ENCODE measurements around the gene MROH9. TPM values are rescaled to one million over a fixed set of nuclear protein-coding genes. Genes with fewer than 3 reads are reported as not detected.
"Not testable (repeated sequence)": the region's sequence is repeated elsewhere in the genome, so short reads cannot be mapped to it uniquely, and the experiment has no call there.

Gene MROH9
- total RNA-seq, 4 donors from 2014 or later: not detected

GRCh38 chr1:170929835-170930554 is 5.3 kb upstream of the MROH9 start:
- no peak for TF ChIP-seq EP300 (IDR thresholded peaks at IDR 0.05)
- TF ChIP-seq, protein P1, sequence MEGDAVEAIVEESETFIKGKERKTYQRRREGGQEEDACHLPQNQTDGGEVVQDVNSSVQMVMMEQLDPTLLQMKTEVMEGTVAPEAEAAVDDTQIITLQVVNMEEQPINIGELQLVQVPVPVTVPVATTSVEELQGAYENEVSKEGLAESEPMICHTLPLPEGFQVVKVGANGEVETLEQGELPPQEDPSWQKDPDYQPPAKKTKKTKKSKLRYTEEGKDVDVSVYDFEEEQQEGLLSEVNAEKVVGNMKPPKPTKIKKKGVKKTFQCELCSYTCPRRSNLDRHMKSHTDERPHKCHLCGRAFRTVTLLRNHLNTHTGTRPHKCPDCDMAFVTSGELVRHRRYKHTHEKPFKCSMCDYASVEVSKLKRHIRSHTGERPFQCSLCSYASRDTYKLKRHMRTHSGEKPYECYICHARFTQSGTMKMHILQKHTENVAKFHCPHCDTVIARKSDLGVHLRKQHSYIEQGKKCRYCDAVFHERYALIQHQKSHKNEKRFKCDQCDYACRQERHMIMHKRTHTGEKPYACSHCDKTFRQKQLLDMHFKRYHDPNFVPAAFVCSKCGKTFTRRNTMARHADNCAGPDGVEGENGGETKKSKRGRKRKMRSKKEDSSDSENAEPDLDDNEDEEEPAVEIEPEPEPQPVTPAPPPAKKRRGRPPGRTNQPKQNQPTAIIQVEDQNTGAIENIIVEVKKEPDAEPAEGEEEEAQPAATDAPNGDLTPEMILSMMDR (IDR thresholded peaks at IDR 0.05): peak; percentile 66 to 82 (median 74)
- no peak for TF ChIP-seq POLR2AphosphoS5 (IDR thresholded peaks at IDR 0.05)
- peak; percentile 92 for ATAC-seq
- WGBS, 2 donors (ENCODE audit: low coverage in 1 of 2): 4 to 6% methylated on average over 7 of the region's 7 CpGs
- Histone ChIP-seq H3K27me3 (no peaks in the 10 kb centered on the region), H3K36me3 (no peaks in the 10 kb centered on the region), H3K4me1 (peaks cover 4 to 29% (median 14%) of the 10 kb centered on the region in 3 donors), H3K9me3 (no peaks in the 10 kb centered on the region), H3K4me3 (peak overlapping the region in 1 of 2 donors; percentile 2), H3K27ac (peak overlapping the region; percentile 74 to 78 (median 76))

- no peaks in the 10 kb centered on the region for H3K36me3 ChIP-seq
- no peaks in the 10 kb centered on the region for H3K9me3 ChIP-seq
- H3K4me1 ChIP-seq: peaks cover 4 to 29% (median 14%) of the 10 kb centered on the region in 3 donors
- TF ChIP-seq, protein P1 (IDR thresholded peaks at IDR 0.05): no peak
- no peak for TF ChIP-seq POLR2AphosphoS5 (IDR thresholded peaks at IDR 0.05)
- no peak for TF ChIP-seq EP300 (IDR thresholded peaks at IDR 0.05)
- no peak for TF ChIP-seq POLR2A (IDR thresholded peaks at IDR 0.05)
- no peaks in the 10 kb centered on the region for H3K27me3 ChIP-seq
- H3K27ac ChIP-seq: no peak overlapping the region
- ATAC-seq: no peak
- H3K4me3 ChIP-seq: no peak overlapping the region
- WGBS, 2 donors (ENCODE audit: low coverage in 1 of 2): no CpG with 5 or more reads among the region's 2 CpGs
Observed at GRCh38 chr1:170931650-170932049, 3.7 kb upstream of the MROH9 start.

DNA sequence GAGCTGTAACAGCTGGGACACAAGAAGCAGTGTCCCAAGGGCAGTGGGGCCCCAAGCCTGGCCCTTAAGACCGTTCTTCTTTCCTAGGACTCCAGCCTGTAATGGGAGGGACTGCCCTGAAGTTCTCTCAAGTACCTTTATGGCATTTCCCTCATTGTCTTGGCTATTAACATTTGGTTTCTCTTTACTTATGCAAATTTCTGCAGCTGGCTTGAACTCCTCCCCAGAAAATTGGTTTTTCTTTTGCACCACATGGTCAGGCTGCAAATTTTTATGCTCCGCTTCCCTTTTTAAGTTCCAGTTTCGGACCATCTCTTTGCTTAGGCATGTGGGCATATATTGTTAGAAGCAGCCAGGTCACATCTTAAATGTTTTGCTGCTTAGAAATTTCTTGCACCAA is 3.1 kb upstream of the MROH9 start:
- no peak overlapping the region for H3K4me3 ChIP-seq
- 95 to 100% methylated on average over 2 of the region's 3 CpGs for WGBS, 2 donors (ENCODE audit: low coverage in 1 of 2)
- no peaks in the 10 kb centered on the region for H3K36me3 ChIP-seq
- ATAC-seq: no peak
- no peak for TF ChIP-seq POLR2AphosphoS5 (IDR thresholded peaks at IDR 0.05)
- no peak for TF ChIP-seq EP300 (IDR thresholded peaks at IDR 0.05)
- no peak for TF ChIP-seq POLR2A (IDR thresholded peaks at IDR 0.05)
- TF ChIP-seq, protein P1 (IDR thresholded peaks at IDR 0.05): no peak
- H3K27ac ChIP-seq: no peak overlapping the region
- H3K27me3 ChIP-seq: no peaks in the 10 kb centered on the region
- H3K4me1 ChIP-seq: peaks cover 4 to 29% (median 14%) of the 10 kb centered on the region in 3 donors
- no peaks in the 10 kb centered on the region for H3K9me3 ChIP-seq

DNA sequence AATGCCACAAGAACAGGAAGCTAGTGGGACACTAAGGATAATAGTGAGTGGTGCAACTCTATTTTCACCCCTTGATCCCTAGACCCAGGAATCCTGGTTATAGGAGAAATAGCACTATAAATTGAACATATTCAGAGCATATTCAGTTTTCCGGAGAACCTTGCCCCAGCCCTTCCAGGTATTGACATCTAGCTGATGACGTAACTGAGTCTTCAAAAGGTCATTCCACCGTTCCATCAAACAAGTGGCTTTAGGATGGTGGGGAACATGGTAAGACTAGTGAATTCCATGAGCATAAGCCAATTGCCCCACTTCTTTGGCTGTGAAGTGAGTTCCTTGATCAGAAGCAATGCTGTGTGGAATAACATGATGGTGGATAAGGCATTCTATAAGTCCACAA is 2.9 kb downstream of the MROH9 start:
- 86 to 100% methylated on average over 1 to 3 of the region's 3 CpGs for WGBS, 2 donors (ENCODE audit: low coverage in 1 of 2)
- no peak for ATAC-seq
- no peaks in the 10 kb centered on the region for H3K4me1 ChIP-seq
- no peak for TF ChIP-seq POLR2AphosphoS5 (IDR thresholded peaks at IDR 0.05)
- TF ChIP-seq POLR2A (IDR thresholded peaks at IDR 0.05): no peak
- TF ChIP-seq, protein P1 (IDR thresholded peaks at IDR 0.05): no peak
- TF ChIP-seq EP300 (IDR thresholded peaks at IDR 0.05): no peak
- no peak overlapping the region for H3K4me3 ChIP-seq
- H3K27ac ChIP-seq: no peak overlapping the region
- H3K36me3 ChIP-seq: no peaks in the 10 kb centered on the region
- H3K27me3 ChIP-seq: no peaks in the 10 kb centered on the region
- no peaks in the 10 kb centered on the region for H3K9me3 ChIP-seq

DNA sequence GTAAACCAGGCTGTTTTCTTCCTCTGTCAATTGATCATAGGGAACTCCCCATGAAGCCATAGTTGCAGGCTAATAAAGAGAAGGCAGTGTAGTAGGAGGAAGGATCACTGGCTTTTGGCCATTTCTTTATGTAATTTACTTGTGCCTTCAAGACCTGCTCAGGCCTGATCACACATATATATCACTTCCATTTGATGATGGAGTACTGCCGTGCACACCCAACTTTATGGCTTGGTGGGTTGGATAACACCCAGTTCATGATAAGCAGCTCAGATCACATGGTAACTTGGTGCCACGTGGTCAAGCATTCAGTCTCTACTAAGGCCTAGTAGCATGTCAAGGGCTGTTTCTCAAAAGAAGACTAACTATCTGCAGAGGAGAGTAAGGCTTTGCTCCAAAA is 4.1 kb downstream of the MROH9 start:
- WGBS, 2 donors (ENCODE audit: low coverage in 1 of 2): 86 to 100% methylated on average over 1 to 2 of the region's 2 CpGs
- Histone ChIP-seq H3K9me3 (no peaks in the 10 kb centered on the region), H3K4me1 (no peaks in the 10 kb centered on the region), H3K27me3 (no peaks in the 10 kb centered on the region), H3K36me3 (no peaks in the 10 kb centered on the region), H3K27ac (no peak overlapping the region), H3K4me3 (no peak overlapping the region)
- TF ChIP-seq EP300 (IDR thresholded peaks at IDR 0.05): no peak
- TF ChIP-seq, protein P1 (IDR thresholded peaks at IDR 0.05): no peak
- no peak for TF ChIP-seq POLR2A (IDR thresholded peaks at IDR 0.05)
- no peak for TF ChIP-seq POLR2AphosphoS5 (IDR thresholded peaks at IDR 0.05)
- no peak for ATAC-seq

DNA sequence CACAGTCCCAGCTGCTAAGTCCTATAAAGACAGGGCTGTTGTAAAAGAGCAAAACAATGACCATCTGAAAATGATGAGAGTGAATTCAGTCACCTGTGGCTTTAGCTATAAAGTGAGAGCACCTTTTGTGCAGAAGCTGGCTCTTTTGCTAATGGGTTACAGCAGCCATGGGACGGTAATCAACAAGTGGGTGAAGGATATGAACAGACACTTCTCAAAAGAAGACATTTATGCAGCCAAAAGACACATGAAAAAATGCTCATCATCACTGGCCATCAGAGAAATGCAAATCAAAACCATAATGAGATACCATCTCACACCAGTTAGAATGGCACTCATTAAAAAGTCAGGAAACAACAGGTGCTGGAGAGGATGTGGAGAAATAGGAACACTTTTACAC is 16.4 kb downstream of the MROH9 start:
- not testable (repeated sequence) for H3K27me3 ChIP-seq, ATAC-seq
- 100% methylated on average over 1 of the region's 1 CpG for WGBS, 2 donors (ENCODE audit: low coverage in 1 of 2)

More for the DNA sequence above, 16.4 kb downstream of the MROH9 start:
- H3K4me1 ChIP-seq, H3K4me3 ChIP-seq, H3K27ac ChIP-seq, H3K9me3 ChIP-seq, H3K36me3 ChIP-seq: not testable (repeated sequence)

Data from gastroesophageal sphincter (tissue), 4 donors.